GM21717 (cell line): ENCODE data around the gene NFAM1.

Experiments
- ATAC-seq: cut with Tn5 transposase; IDR thresholded peaks from one replicate; pipeline ENCODE4 v1.9.1; 2021; ENCODE audit warnings: mild to moderate bottlenecking, moderate library complexity; ENCODE audit not compliant: unreplicated experiment

The NFAM1 gene

GRCh38 chr22:42363892-42364291 is 68.3 kb downstream of the NFAM1 start:
- ATAC-seq = no peak

- no peak for ATAC-seq
Observed at GRCh38 chr22:42361523-42361922, 70.7 kb downstream of the NFAM1 start.

- ATAC-seq = no peak
Observed at GRCh38 chr22:42360348-42360747, 71.9 kb downstream of the NFAM1 start.

- no peak for ATAC-seq
Observed at GRCh38 chr22:42358643-42359558, 73.3 kb downstream of the NFAM1 start.

GRCh38 chr22:42357634-42358296 is 74.4 kb downstream of the NFAM1 start:
- ATAC-seq = no peak

- ATAC-seq = no peak
Observed at GRCh38 chr22:42357221-42357620, 75.0 kb downstream of the NFAM1 start.

- no peak for ATAC-seq
Observed at GRCh38 chr22:42356533-42356932, 75.7 kb downstream of the NFAM1 start.

GRCh38 chr22:42353883-42354727 is 78.1 kb downstream of the NFAM1 start:
- ATAC-seq = no peak

- no peak for ATAC-seq
Observed at GRCh38 chr22:42350373-42350772, 81.8 kb downstream of the NFAM1 start.

- no peak for ATAC-seq
Observed at GRCh38 chr22:42347281-42347824, 84.8 kb downstream of the NFAM1 start.

- ATAC-seq = no peak
Observed at GRCh38 chr22:42346722-42347121, 85.5 kb downstream of the NFAM1 start.

- ATAC-seq = no peak
Observed at GRCh38 chr22:42345458-42345857, 86.7 kb downstream of the NFAM1 start.

- no peak for ATAC-seq
Observed at GRCh38 chr22:42344361-42344905, 87.8 kb downstream of the NFAM1 start.

GRCh38 chr22:42343531-42344081 is 88.6 kb downstream of the NFAM1 start:
- no peak for ATAC-seq

- no peak for ATAC-seq
Observed at GRCh38 chr22:42343121-42343454, 89.1 kb downstream of the NFAM1 start.

- no peak for ATAC-seq
Observed at GRCh38 chr22:42342426-42343120, 89.6 kb downstream of the NFAM1 start.

GRCh38 chr22:42341779-42342178 is 90.4 kb downstream of the NFAM1 start:
- no peak for ATAC-seq

GRCh38 chr22:42340829-42341383 is 91.3 kb downstream of the NFAM1 start:
- no peak for ATAC-seq

GRCh38 chr22:42340150-42340549 is 92.1 kb downstream of the NFAM1 start:
- ATAC-seq = no peak

- no peak for ATAC-seq
Observed at GRCh38 chr22:42338479-42338878, 93.7 kb downstream of the NFAM1 start.
